GM12873 (cell line): ENCODE results near the gene ARMH3.

Experiments
- TF ChIP-seq, protein P1 (sequence below): IDR thresholded peaks from 2 replicates; pipeline ENCODE4 v1.5.1; 2012; ENCODE audit warnings: low read depth, mild to moderate bottlenecking, moderate library complexity, low read length, control low read depth; ENCODE audit not compliant: insufficient read depth; ENCODE audit errors: missing control alignments

The ARMH3 gene

DNA sequence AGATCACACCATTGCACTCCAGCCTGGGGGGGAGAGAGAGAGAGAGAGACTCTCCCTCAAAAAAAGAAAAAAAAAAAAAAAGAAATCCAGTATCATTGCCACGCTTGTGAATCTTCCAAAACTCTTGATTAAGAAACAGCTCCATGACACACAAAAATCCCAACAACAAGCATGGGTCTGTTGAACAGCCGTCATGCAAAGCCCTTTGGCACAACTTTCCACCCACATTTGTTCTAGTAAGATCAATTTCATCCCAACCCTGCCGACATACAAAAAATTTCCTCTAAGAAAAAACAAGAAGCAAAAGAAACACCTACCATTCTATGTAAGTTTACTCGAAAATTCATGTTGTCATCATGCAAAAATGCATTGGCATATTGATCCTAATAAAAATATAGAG lies 62.8 kb downstream of the ARMH3 start:
- TF ChIP-seq, protein P1, sequence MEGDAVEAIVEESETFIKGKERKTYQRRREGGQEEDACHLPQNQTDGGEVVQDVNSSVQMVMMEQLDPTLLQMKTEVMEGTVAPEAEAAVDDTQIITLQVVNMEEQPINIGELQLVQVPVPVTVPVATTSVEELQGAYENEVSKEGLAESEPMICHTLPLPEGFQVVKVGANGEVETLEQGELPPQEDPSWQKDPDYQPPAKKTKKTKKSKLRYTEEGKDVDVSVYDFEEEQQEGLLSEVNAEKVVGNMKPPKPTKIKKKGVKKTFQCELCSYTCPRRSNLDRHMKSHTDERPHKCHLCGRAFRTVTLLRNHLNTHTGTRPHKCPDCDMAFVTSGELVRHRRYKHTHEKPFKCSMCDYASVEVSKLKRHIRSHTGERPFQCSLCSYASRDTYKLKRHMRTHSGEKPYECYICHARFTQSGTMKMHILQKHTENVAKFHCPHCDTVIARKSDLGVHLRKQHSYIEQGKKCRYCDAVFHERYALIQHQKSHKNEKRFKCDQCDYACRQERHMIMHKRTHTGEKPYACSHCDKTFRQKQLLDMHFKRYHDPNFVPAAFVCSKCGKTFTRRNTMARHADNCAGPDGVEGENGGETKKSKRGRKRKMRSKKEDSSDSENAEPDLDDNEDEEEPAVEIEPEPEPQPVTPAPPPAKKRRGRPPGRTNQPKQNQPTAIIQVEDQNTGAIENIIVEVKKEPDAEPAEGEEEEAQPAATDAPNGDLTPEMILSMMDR: no peak

DNA sequence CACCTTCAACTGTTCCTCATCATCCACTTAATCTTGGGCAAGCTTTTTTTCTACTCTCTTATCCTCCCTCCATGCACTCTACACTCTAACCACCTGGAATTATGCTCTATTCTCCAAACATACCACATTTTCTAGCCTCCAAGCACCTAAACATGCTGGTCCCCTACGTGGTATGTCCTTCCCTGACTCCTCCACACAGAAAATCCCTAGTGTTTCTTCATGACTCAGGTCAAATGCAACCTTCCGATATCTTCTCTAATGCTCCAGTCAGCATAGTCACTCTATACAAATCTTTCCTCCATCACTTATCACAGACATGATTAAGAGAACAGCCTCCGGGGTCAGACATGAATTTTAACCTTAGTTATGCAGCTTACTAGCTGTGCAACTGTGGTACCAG lies 68.8 kb downstream of the ARMH3 start:
- TF ChIP-seq, protein P1: no peak

DNA sequence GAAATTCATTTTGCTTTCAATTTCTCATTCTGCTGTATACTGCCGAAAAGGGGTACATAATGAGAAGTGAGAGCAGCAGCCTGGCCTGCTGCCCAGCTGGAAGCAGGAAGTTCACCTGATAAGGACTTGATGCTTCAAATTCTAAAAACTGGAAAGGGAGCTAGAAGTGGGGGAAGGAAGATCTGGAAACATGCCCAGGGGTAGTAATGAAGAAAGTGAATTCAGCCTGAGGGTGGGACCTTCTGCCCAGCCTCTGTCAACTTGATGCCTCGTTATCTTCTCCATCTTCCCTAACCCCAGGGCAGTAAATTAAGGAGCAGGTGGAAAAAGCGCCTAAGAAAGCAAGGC lies 69.4 kb downstream of the ARMH3 start:
- TF ChIP-seq, protein P1: no peak

DNA sequence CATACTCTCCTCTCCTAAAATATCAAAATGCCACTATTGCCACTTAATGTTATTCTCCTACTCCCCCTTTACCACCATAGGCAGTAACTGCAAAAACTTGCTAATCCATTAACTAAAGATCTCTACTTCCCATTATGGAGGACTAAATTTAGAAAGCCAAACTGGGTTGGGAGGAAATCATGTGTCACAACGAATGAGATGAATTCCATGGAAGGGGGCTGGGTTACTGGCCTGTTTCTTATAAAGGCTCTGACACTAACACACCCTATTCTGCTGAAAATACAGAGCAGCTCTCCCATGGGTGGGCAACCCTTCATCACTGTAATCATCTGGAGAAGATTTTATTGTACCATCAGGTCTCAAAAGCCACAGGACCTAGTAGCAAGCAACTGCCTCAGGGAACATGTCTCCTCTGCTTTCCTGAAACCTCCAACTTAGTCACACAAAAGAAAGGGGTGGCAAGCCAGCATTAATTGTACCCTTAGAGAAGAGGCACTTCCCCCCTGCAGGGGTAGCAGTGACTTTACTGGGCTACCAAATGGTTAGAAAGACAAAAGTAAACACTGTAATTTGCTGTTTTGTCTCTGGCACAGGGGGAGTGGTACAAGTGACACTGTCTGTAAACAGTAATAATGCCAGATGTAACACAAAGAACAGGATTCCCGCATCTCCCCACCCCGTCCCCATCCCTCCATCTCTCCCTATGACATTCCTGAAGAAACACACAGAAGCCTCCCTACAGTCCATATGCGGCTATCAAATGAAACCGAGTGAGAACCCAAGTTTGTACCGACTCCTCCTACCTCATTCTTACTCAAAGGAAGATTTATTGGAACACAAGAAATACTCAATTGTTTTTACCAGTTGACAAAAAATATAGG lies 81.6 kb downstream of the ARMH3 start:
- TF ChIP-seq, protein P1: no peak

DNA sequence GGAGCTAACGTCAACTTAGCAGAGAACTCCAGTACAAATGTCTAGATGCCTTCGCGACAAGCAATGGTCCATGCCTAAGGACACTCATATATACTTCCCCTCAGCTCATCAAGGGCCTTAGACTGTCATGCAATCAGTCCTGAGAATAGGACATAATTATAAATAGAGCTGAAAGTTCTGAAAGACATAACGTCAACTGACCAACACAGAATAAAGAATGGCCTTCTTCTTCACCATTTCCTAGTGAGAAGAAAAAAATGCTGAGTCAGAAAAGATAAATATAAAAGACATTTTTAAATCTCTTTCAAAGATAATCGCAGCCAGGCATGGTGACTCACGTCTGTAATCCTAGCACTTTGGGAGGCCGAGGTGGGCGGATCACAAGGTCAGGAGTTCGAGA lies 83.2 kb downstream of the ARMH3 start:
- TF ChIP-seq, protein P1: no peak

DNA sequence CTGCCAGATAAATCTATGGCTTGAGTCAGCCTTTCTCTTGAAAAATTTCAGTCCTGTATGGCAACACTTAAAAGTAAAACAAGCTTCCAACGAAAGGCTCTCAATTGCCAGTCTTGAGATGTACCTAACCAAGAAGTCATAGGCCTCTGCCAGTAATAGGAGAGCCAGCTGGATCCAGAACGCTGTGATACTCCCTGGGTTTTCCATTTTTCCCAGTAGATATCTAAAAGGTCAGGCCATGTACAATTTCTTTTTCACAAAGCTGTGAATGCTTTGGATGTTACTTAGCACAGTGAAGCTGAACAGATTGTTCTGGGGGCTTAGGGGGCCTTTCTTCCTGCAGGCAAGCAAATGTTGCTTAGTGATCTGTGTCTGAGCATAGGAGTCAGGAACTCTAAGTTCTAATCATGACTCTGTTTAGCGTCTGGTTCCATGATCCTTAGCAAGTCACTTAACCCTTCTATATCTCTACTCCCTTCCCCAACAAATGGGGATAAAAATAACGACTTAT lies 86.5 kb downstream of the ARMH3 start:
- TF ChIP-seq, protein P1: no peak

DNA sequence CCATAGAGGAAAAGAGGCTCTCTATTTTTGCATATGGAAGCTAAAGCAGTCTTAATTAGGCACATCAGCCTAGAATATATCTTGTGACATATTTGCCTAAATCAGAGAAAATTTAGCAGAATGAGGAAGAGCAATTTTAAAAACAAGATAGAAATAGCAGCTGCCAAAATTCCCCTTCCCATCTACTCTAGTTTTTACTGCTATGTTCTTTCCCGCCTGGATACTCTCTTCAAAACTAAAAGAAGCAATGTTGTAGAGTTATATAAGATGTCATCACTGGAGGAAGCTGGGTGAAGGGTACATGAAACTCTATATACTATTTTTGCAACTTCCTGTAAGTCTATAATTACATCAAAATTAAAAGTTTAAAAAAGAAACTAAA lies 87.0 kb downstream of the ARMH3 start:
- TF ChIP-seq, protein P1: no peak
